A549 (cell line): Measurements from ENCODE around the gene KCNQ1. TPM values are rescaled to one million over a fixed set of nuclear protein-coding genes. Genes with fewer than 3 reads are reported as not detected.

ENCODE experiments used
- ATAC-seq, 2 experiments: fragments of 200-7000 bp in 1 of 2; fragments of >200 bp in 1 of 2; cut with Nextera tagmentation in 1 of 2; cut with Tn5 transposase in 1 of 2; 3 replicates each; pipeline versions ENCODE4 v1.8.0 to v1.9.1; 2018 to 2020; ENCODE audit warnings: mild to moderate bottlenecking in 1 of 2, moderate library complexity in 1 of 2
- CTCF ChIA-PET: fragments of 300-600 bp; sonication (Branson Sonifier 250); formaldehyde crosslinking; extraction: SDS; loops from one replicate; lab custom pipeline; 2021; ENCODE audit warnings: antibody characterized with exemption, inconsistent platforms; lab: Yijun Ruan, JAX
- POLR2A ChIA-PET: fragments of 350-600 bp; formaldehyde crosslinking; extraction: SDS; loops from one replicate; lab custom pipeline; 2021; ENCODE audit warnings: antibody characterized with exemption, inconsistent platforms; lab: Yijun Ruan, JAX
- DNase-seq, 2 experiments: peaks; one replicate each; pipeline versions ENCODE4 v3.0.0 to v3.0.0-alpha.2; 2011 to 2016; ENCODE audit warnings: low read depth in 1 of 2, low spot score in 1 of 2
- FAIRE-seq: peaks from 2 replicates; lab custom pipeline; 2011; peaks lifted over from hg19 to GRCh38; lab: Jason Lieb, UNC
- H3K27ac ChIP-seq, 2 experiments: fragments of >200 bp; sonication (Bioruptor Twin); formaldehyde crosslinking; 3 replicates each; pipeline ENCODE4 v1.5.1; 2016 to 2017
- H3K4me1 ChIP-seq: fragments of >200 bp; sonication (Bioruptor Twin); formaldehyde crosslinking; 3 replicates; pipeline ENCODE4 v1.6.1; 2016
- H3K4me2 ChIP-seq: fragments of >200 bp; sonication (Bioruptor Twin); formaldehyde crosslinking; 3 replicates; pipeline ENCODE4 v1.6.1; 2016
- H3K4me3 ChIP-seq: fragments of >200 bp; sonication (Bioruptor Twin); formaldehyde crosslinking; 3 replicates; pipeline ENCODE4 v1.5.1; 2016
- H3K9me3 ChIP-seq: fragments of >200 bp; sonication (Bioruptor Twin); formaldehyde crosslinking; 3 replicates; pipeline ENCODE4 v1.6.1; 2016
- ATOH8 ChIP-seq: fragments of 250-450 bp; sonication (Bioruptor Pico); IDR thresholded peaks from 2 replicates; pipeline ENCODE4 v1.5.0; 2020; ENCODE audit warnings: low read depth, mild to moderate bottlenecking, moderate library complexity
- BCL3 ChIP-seq: fragments of >200 bp; sonication (Bioruptor Twin); formaldehyde crosslinking; IDR thresholded peaks from 3 replicates; pipeline ENCODE4 v1.6.1; 2016
- BHLHE40 ChIP-seq: IDR thresholded peaks from 2 replicates; pipeline ENCODE4 v1.6.1; 2012; ENCODE audit warnings: low read depth, low read length, inconsistent platforms
- CBX8 ChIP-seq: fragments of 200-600 bp; sonication (generic); IDR thresholded peaks from 2 replicates; pipeline ENCODE4 v1.6.1; 2016
- CEBPB ChIP-seq, 2 experiments: fragments of >200 bp in 1 of 2; sonication (Bioruptor Twin) in 1 of 2; formaldehyde crosslinking in 1 of 2; IDR thresholded peaks; 2 replicates each; pipeline ENCODE4 v1.6.1; 2012 to 2016
- CHD2 ChIP-seq: fragments of 150-350 bp; IDR thresholded peaks from 2 replicates; pipeline ENCODE4 v1.6.1; 2014; ENCODE audit warnings: low read length; ENCODE audit not compliant: partially characterized antibody
- CHD4 ChIP-seq: fragments of 200-600 bp; sonication (generic); IDR thresholded peaks from 2 replicates; pipeline ENCODE4 v1.6.1; 2016; ENCODE audit warnings: antibody characterized with exemption, mild to moderate bottlenecking, borderline replicate concordance
- E2F6 ChIP-seq: IDR thresholded peaks from 2 replicates; pipeline ENCODE4 v1.6.1; 2012; ENCODE audit warnings: low read depth, borderline replicate concordance
- EHMT2 ChIP-seq: fragments of 200-600 bp; sonication (generic); IDR thresholded peaks from 2 replicates; pipeline ENCODE4 v1.6.1; 2016; ENCODE audit warnings: antibody characterized with exemption, low read depth, mild to moderate bottlenecking, moderate library complexity
- EP300 ChIP-seq, 2 experiments: fragments of >200 bp; sonication (Bioruptor Twin); formaldehyde crosslinking; IDR thresholded peaks; 2 replicates in 1 of 2; 3 replicates in 1 of 2; pipeline ENCODE4 v1.6.1; 2016 to 2017
- ESRRA ChIP-seq: fragments of 150-350 bp; IDR thresholded peaks from 2 replicates; pipeline ENCODE4 v1.6.1; 2014; ENCODE audit warnings: mild to moderate bottlenecking, low read length, borderline replicate concordance
- FOSB ChIP-seq: fragments of 250-450 bp; sonication (Bioruptor Pico); IDR thresholded peaks from 2 replicates; pipeline ENCODE4 v1.5.0; 2020; ENCODE audit warnings: mild to moderate bottlenecking, moderate library complexity
- FOXS1 ChIP-seq: fragments of 250-450 bp; sonication (Bioruptor Pico); IDR thresholded peaks from 2 replicates; pipeline ENCODE4 v1.5.0; 2020; ENCODE audit warnings: mild to moderate bottlenecking, moderate library complexity
- HES2 ChIP-seq: fragments of >200 bp; sonication (Bioruptor Twin); formaldehyde crosslinking; IDR thresholded peaks from 2 replicates; pipeline ENCODE4 v1.6.1; 2016
- HMGXB4 ChIP-seq: fragments of 250-450 bp; sonication (Bioruptor Pico); IDR thresholded peaks from 2 replicates; pipeline ENCODE4 v1.5.0; 2021; ENCODE audit warnings: mild to moderate bottlenecking, moderate library complexity, borderline replicate concordance
- HOXB13 ChIP-seq: fragments of 250-450 bp; sonication (Bioruptor Pico); IDR thresholded peaks from 2 replicates; pipeline ENCODE4 v1.5.0; 2020; ENCODE audit warnings: low read depth, mild to moderate bottlenecking, moderate library complexity
- KDM5A ChIP-seq: fragments of 200-600 bp; sonication (generic); IDR thresholded peaks from 2 replicates; pipeline ENCODE4 v1.6.1; 2016; ENCODE audit warnings: antibody characterized with exemption, mild to moderate bottlenecking
- MAFK ChIP-seq: fragments of 450-650 bp; IDR thresholded peaks from 2 replicates; pipeline ENCODE4 v1.6.1; 2014; ENCODE audit not compliant: partially characterized antibody
- MAX ChIP-seq: IDR thresholded peaks from 2 replicates; pipeline ENCODE4 v1.6.1; 2012
- NR3C1 ChIP-seq: fragments of >200 bp; sonication (Bioruptor Twin); formaldehyde crosslinking; IDR thresholded peaks from 3 replicates; pipeline ENCODE4 v1.6.1; 2017
- PBX3 ChIP-seq: IDR thresholded peaks from 2 replicates; pipeline ENCODE4 v1.6.1; 2012
- PHF8 ChIP-seq: fragments of 200-600 bp; sonication (generic); IDR thresholded peaks from 2 replicates; pipeline ENCODE4 v1.6.1; 2016; ENCODE audit warnings: low read depth, mild to moderate bottlenecking, antibody characterized with exemption, moderate library complexity, borderline replicate concordance
- POLR2A ChIP-seq: IDR thresholded peaks from 2 replicates; pipeline ENCODE4 v1.6.1; 2012; ENCODE audit warnings: mild to moderate bottlenecking, low read length
- RCOR1 ChIP-seq: fragments of 150-350 bp; IDR thresholded peaks from 2 replicates; pipeline ENCODE4 v1.6.1; 2014; ENCODE audit warnings: antibody characterized with exemption, low read length, low read depth
- RFX5 ChIP-seq: fragments of 450-650 bp; IDR thresholded peaks from 2 replicates; pipeline ENCODE4 v1.7.1; 2014; ENCODE audit warnings: antibody characterized with exemption, mild to moderate bottlenecking, moderate library complexity
- TFCP2L1 ChIP-seq: fragments of 250-450 bp; sonication (Bioruptor Pico); IDR thresholded peaks from 2 replicates; pipeline ENCODE4 v1.5.0; 2021; ENCODE audit warnings: mild to moderate bottlenecking
- TP53 ChIP-seq: fragments of 250-450 bp; sonication (Bioruptor Pico); IDR thresholded peaks from 2 replicates; pipeline ENCODE4 v1.5.0; 2021; ENCODE audit warnings: mild to moderate bottlenecking, moderate library complexity
- ZC3H11A ChIP-seq: fragments of 450-650 bp; IDR thresholded peaks from 2 replicates; pipeline ENCODE4 v1.6.1; 2014; ENCODE audit warnings: antibody characterized with exemption, mild to moderate bottlenecking
- ZFP36 ChIP-seq: fragments of 450-650 bp; IDR thresholded peaks from 2 replicates; pipeline ENCODE4 v1.6.1; 2014; ENCODE audit warnings: borderline replicate concordance; ENCODE audit not compliant: partially characterized antibody
- ZSCAN20 ChIP-seq: fragments of 250-450 bp; sonication (Bioruptor Pico); IDR thresholded peaks from 2 replicates; pipeline ENCODE4 v1.8.0; 2022; ENCODE audit warnings: mild to moderate bottlenecking, moderate library complexity
- WGBS: methylation state at CpG from one replicate; pipeline ENCODE4 v1.1.6; 2017; ENCODE audit errors: missing lambda C conversion rate; 5-methylcytosine and 5-hydroxymethylcytosine counted together
- polyA plus RNA-seq, 4 experiments: library from polyadenylated mRNA; depleted of rRNA in 3 of 4; stranded (reverse); fragments of >200 nt; fragmentation: RNase III in 1 of 4; extraction: RNeasy Plus Mini Kit Qiagen cat#74134 plus additional on column Dnase treatment in 1 of 4; gene quantifications; 2 replicates in 3 of 4; 3 replicates in 1 of 4; pipeline ENCODE4 v1.2.3, GENCODE V29; 2011 to 2017

Gene KCNQ1
- polyA plus RNA-seq, 2 of the 4 experiments (the other 2 are of a cell fraction), result 0.14 to 0.17 TPM

GRCh38 chr11:2779499-2779980 lies 334.7 kb downstream of the KCNQ1 start:
- FAIRE-seq (no peak), ATAC-seq (peak in 1 of 2 experiments; percentile 15; a peak in 2 of 6 replicates), DNase-seq (no peak)
- H3K4me1 ChIP-seq, result peaks cover 31% of the 10 kb centered on the region
- CTCF ChIA-PET, result interaction anchor here (0.6 kb wide), 1 partner anchor 106 kb away, joined by 3 read pairs; the partner anchor contains the start of gene CDKN1C
- no peaks in the 10 kb centered on the region for H3K9me3 ChIP-seq
- TF ChIP-seq PHF8, result no peak
- TF ChIP-seq RCOR1, result no peak
- TF ChIP-seq ATOH8 (CRISPR knock-in tag), result no peak
- no peak for TF ChIP-seq CHD4
- TF ChIP-seq HOXB13 (CRISPR knock-in tag), result no peak
- no peak for TF ChIP-seq NR3C1
- TF ChIP-seq ZSCAN20 (CRISPR knock-in tag), result no peak
- no peak for TF ChIP-seq MAFK
- no peak for TF ChIP-seq HES2
- TF ChIP-seq FOXS1 (CRISPR knock-in tag), result no peak
- TF ChIP-seq RFX5, result no peak
- TF ChIP-seq MAX, result no peak
- TF ChIP-seq ESRRA, result no peak
- WGBS, result 91% methylated on average over 11 of the region's 11 CpGs
- H3K4me3 ChIP-seq, result no peak overlapping the region
- peak overlapping the region; percentile 53 to 65; a peak in 4 of 6 replicates for H3K27ac ChIP-seq
- peak overlapping the region; percentile 51; the same call in 2 of the 3 replicates for H3K4me2 ChIP-seq
- POLR2A ChIA-PET, result no interaction called here

- ATAC-seq (no peak), FAIRE-seq (no peak), DNase-seq (no peak)
- Histone ChIP-seq H3K4me2 (no peak overlapping the region), H3K9me3 (no peaks in the 10 kb centered on the region), H3K4me1 (peaks cover 31% of the 10 kb centered on the region), H3K4me3 (no peak overlapping the region), H3K27ac (peak overlapping the region in 1 of 2 experiments; percentile 53; a peak in 1 of 6 replicates)
- WGBS, result 74% methylated on average over 20 of the region's 23 CpGs
- POLR2A ChIA-PET, result no interaction called here
- CTCF ChIA-PET, result interaction anchor here (0.6 to 1.2 kb wide), 3 partner anchors 23 to 108 kb away, joined by 3 read pairs; partner anchors contain the start of gene CDKN1C
- TF ChIP-seq EHMT2, result no peak
- no peak for TF ChIP-seq HES2
- no peak for TF ChIP-seq ZFP36
- TF ChIP-seq FOSB (CRISPR knock-in tag), result no peak
- no peak for TF ChIP-seq FOXS1 (CRISPR knock-in tag)
- TF ChIP-seq NR3C1, result no peak
- TF ChIP-seq PBX3, result no peak
- TF ChIP-seq CBX8, result no peak
- no peak for TF ChIP-seq POLR2A
- TF ChIP-seq CHD2, result no peak
- no peak for TF ChIP-seq ZC3H11A
- TF ChIP-seq HMGXB4 (CRISPR knock-in tag), result no peak
- no peak for TF ChIP-seq EP300 (IDR thresholded peaks at IDR 0.05)
- no peak for TF ChIP-seq TP53 (CRISPR knock-in tag)
- TF ChIP-seq TFCP2L1 (CRISPR knock-in tag), result no peak
- no peak for TF ChIP-seq BCL3
- TF ChIP-seq KDM5A, result no peak
- TF ChIP-seq E2F6, result no peak
- TF ChIP-seq CEBPB (IDR thresholded peaks at IDR 0.05), result no peak
- no peak for TF ChIP-seq BHLHE40
- TF ChIP-seq, all 56 proteins: peak for 0
Observed at GRCh38 chr11:2779981-2780849, 335.4 kb downstream of the KCNQ1 start.
